Skeletal muscle cell (primary cell): ENCODE results near the gene PSORS1C1.
"Not testable (repeated sequence)": the region's sequence is repeated elsewhere in the genome, so short reads cannot be mapped to it uniquely, and the experiment has no call there.

Source experiments
- DNase-seq: peaks from one replicate; pipeline ENCODE4 v3.0.0-alpha.2; 2010; ENCODE audit warnings: low read depth
- H3K4me3 ChIP-seq: 2 replicates; pipeline ENCODE4 v1.5.1; 2011; ENCODE audit warnings: low read depth, mild to moderate bottlenecking, control low read depth, low read length, moderate library complexity

Gene PSORS1C1

DNA sequence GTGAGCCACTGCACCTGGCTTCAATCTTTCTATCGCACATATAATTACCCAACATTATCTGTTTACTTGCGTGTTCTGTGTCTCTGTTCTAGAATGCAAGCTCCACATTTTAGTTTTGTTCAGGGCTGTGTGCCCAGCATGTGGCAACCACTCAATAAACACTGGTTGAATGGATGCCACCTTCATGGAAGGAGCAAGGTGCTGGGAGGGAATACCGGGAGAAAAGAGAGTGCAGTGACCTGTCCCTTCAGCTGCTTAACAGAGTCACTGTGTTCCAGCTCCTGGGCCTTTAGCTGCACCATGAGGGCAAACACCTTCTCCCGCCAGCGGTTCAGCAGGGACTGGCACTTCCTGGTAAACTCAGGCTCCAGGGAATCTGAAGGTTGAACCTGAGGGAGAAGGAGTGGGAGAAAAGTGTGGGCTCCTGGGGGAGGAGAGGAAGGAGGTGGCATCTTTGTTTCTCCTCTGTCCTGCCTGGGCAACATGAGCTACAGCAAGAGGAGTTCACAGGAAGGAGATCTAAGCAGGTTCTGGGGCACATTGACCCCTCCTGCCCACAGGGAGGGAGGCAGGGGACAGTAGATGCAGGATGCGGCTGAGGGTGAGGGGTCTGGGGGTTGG is 35.3 kb downstream of the PSORS1C1 start:
- H3K4me3 ChIP-seq = no peak overlapping the region
- DNase-seq = no peak

DNA sequence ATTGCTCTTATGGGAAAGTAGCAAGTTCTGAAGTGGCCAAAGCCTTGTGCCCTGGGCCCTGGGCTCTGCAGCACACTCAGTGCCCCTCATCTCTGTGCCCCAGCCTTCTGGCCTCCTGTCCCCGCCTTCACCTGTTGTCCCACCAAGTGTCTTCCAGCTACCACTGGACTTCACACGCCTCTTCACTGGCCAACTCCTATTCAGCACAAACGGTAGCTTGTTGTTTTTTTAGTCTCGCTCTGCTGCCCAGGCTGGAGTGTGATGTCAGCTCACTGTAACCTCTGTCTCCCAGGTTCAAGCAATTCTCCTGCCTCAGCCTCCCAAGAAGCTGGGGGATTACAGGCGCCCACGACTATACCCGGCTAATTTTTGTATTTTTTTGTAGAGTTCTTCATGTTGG is 38.2 kb downstream of the PSORS1C1 start:
- no peak overlapping the region for H3K4me3 ChIP-seq
- DNase-seq = no peak

DNA sequence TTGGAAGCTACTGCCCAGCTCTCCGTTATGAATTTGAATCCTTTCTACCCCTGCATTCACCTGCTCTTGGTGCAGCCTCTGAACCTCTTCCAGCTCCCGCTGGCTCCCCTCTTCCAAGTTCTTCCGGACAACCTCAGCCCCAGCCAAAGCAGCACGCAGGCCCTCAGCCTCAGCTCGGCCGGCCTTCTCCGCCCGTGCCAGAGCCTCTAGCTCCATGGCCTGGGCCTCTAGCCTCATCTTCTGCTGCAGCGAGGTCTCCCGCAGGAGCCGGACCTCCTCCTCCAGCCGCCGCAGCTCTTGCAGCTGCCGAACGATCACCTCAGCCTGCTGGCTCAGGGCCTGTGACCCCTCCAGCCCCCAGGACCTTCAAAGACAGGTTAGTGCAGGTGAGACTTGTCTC is 39.8 kb downstream of the PSORS1C1 start:
- no peak for DNase-seq
- H3K4me3 ChIP-seq = no peak overlapping the region

GRCh38 chr6:31156641-31157040 is 42.0 kb downstream of the PSORS1C1 start:
- DNase-seq = no peak
- no peak overlapping the region for H3K4me3 ChIP-seq

- no peak for DNase-seq
- H3K4me3 ChIP-seq = peak within 1 kb of the TSS; percentile 83
Observed at GRCh38 chr6:31157513-31158139, 43.0 kb downstream of the PSORS1C1 start, which contains the start of gene CCHCR1. Gene CCHCR1, minus strand, starts transcription at chr6:31157802. Its CDS starts 202 bp downstream, at chr6:31157600.

- peak; percentile 95 for DNase-seq
Observed at GRCh38 chr6:31158140-31158862, 43.7 kb downstream of the PSORS1C1 start, which contains the start of gene TCF19. Gene TCF19, plus strand, starts transcription at chr6:31158589. Its CDS starts 881 bp downstream, at chr6:31159470.

GRCh38 chr6:31158863-31159855 is 44.6 kb downstream of the PSORS1C1 start:
- peak overlapping the region; percentile 83 for H3K4me3 ChIP-seq
- no peak for DNase-seq

More at GRCh38 chr6:31158140-31158862, 43.7 kb downstream of the PSORS1C1 start, which contains the start of gene TCF19:
- H3K4me3 ChIP-seq = peak within 1 kb of the TSS; percentile 83

- no peak for DNase-seq
Observed at GRCh38 chr6:31161216-31162126, 46.9 kb downstream of the PSORS1C1 start.

DNA sequence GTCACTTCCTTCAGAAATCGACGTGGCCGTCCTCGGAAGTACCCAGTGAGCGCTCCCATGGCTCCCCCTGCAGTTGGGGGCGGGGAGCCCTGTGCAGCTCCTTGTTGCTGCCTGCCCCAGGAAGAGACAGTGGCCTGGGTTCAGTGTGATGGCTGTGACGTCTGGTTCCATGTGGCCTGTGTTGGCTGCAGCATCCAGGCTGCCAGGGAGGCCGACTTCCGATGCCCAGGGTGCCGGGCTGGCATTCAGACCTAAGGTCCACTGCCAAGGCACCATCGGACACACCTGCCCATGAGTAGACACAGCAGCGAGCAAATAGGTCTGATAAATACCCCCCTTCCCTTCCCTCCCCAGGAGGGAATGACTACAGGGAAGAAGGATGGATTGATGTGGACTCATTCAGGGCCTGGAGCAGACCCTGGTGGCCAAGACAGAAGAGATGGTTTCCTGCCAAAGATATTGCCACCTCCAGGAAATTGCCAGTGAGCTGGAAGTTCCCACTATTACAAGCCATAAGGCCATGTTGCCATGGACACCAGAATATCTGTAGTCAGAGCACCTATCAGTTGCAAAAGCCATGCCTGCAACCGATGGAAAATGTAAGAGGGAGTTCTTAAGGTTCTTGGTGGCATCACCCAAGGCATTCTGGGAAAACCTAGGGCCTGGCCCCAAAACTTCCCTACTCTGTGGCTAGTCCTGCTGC is 48.0 kb downstream of the PSORS1C1 start:
- no peak for DNase-seq
- H3K4me3 ChIP-seq = no peak overlapping the region

More at GRCh38 chr6:31161216-31162126, 46.9 kb downstream of the PSORS1C1 start:
- H3K4me3 ChIP-seq = no peak overlapping the region

DNA sequence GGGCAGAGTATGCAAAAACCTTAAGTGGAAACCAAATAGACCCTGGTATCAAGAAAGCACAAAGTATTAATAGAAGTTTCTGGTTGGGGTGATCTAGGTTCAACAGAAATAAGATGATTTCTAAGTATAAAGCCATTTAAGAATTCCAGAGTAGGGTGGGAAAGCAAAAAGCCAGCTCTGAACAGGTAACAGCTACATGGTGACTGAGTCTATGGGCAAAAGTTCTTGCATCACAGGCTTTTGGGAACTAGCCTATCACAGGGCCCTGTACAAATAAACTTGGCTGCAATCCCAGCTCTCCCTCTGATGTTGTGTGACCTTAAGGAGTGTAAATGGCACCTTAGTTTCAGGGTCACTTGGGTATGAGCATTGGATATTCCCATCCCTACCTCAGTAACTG is 49.3 kb downstream of the PSORS1C1 start:
- DNase-seq = no peak
- no peak overlapping the region for H3K4me3 ChIP-seq

DNA sequence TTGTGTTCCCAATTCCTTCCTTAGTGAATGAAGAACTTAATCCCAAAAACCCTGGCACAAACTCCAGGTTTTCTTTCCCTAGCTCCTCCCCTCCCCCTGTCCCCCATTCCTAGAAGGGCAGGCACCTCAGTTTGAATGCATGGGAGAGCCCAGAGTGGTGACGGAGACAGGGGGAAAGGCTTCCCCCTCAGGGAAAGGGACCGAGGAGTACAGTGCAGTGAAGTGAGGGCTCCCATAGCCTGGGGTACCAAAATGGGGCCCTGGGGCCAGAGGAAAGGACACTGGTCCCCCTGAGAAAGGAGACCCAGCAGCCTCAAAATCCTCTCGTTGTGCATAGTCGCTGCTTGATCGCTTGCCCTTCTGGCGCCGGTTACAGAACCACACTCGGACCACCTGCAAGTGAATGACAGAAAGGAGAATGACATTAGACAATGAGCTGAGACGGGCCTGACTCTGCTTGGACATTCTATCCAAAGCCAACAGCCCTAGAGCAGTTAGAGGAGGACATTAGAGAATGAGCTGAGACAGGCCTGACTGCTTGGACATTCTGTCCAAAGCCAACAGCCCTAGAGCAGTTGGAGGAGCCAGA is 50.0 kb downstream of the PSORS1C1 start:
- H3K4me3 ChIP-seq = not testable (repeated sequence)

GRCh38 chr6:31165064-31165832 is 50.6 kb downstream of the PSORS1C1 start:
- not testable (repeated sequence) for DNase-seq, H3K4me3 ChIP-seq

More for the DNA sequence above, 50.0 kb downstream of the PSORS1C1 start:
- not testable (repeated sequence) for DNase-seq

DNA sequence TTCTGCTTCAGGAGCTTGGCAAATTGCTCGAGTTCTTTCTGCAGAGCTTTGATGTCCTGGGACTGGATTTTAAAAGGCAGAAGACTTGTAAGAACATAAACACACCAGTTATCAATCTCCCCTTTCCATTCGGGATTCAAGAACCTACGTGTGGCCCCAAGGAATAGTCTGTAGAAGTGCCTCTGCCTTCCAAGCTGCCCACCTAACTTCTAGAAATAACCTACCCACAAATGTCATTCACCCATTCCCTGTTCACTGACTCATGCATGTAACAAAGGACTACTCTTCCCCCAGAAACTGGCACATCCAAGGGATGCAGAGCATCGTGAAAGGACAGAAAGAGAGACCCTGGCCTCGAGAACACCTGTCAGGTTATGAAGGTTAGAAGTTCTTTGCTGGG is 51.4 kb downstream of the PSORS1C1 start:
- DNase-seq = no peak
- H3K4me3 ChIP-seq = no peak overlapping the region

DNA sequence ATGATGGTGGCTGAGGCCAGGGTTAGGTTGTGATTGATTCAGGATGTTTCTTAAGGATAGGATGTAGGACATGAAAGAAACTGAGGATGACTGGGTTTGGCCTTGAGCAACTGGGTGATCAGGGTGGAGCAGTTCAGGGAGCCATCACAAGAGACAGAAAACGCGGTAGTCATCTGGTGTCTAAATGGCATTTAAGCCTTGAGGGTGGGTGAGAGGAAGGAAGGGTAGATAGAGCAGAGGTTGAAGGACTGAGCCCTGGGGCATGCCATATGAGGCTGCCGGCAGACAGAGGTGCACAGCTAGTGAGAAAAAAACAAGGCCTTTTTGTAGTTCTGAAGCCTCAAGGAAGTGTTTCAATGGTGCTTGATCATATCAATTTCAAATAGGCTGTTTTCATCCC is 54.0 kb downstream of the PSORS1C1 start:
- no peak for DNase-seq
- no peak overlapping the region for H3K4me3 ChIP-seq

DNA sequence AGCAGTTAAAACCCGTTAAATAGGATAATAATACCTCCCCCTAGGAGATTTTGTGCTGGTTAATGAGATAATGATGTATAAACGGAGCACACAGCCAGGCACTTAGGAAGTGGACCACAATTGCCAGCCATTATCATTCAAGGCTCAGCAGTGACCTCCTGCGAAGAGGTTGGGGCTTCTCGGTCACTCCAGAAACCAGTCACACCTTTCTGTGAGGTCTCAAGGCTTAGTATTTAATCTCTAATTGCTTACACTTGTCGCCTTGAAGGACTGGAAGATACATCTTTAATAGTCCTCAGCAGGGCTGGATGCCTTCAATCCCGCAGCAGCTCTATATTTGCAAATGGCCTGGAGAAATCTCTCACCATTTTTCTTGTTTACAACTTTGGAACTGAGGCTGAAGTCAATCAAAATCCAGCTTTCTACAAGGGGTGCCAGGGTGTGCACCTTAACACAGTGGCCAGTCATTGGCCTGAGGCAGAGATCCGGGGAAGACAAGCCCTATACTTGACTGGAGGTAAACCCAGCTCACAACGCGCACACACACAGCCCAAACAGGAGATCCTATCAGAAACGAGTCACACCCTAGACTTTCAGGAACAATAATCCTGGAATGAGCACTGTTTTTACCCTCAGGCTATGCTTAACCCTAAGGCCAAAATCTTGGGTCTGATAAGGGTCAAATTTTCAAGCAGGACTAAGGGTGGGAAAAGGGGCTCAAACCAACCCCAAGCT is 54.7 kb downstream of the PSORS1C1 start:
- no peak overlapping the region for H3K4me3 ChIP-seq
- DNase-seq = no peak
